Measurements from ENCODE around the gene TNFRSF9.
"Not testable (repeated sequence)": the region's sequence is repeated elsewhere in the genome, so short reads cannot be mapped to it uniquely, and the experiment has no call there.

TNFRSF9 gene

GRCh38 chr1:7971024-7971423, 30.4 kb upstream of the TNFRSF9 start:
- H3K4me3 ChIP-seq (ENCODE audit: low read depth, low read length): no peak overlapping the region
- DNase-seq (ENCODE audit: low read depth): no peak
- TF ChIP-seq POLR2A (IDR thresholded peaks at IDR 0.05; ENCODE audit: extremely low read depth, insufficient read length): no peak
- TF ChIP-seq MYC (IDR thresholded peaks at IDR 0.05; ENCODE audit: low read depth, low read length): no peak
- no peak for TF ChIP-seq CTCF (IDR thresholded peaks at IDR 0.05; ENCODE audit: low read depth, low read length)
- no peak for TF ChIP-seq MAX (IDR thresholded peaks at IDR 0.05; ENCODE audit: low read depth, low read length)

- H3K4me3 ChIP-seq (ENCODE audit: low read depth, low read length): no peak overlapping the region
- DNase-seq (ENCODE audit: low read depth): no peak
- TF ChIP-seq POLR2A (IDR thresholded peaks at IDR 0.05; ENCODE audit: extremely low read depth, insufficient read length) (no peak), CTCF (IDR thresholded peaks at IDR 0.05; ENCODE audit: low read depth, low read length) (no peak), MYC (IDR thresholded peaks at IDR 0.05; ENCODE audit: low read depth, low read length) (no peak), MAX (IDR thresholded peaks at IDR 0.05; ENCODE audit: low read depth, low read length) (no peak)
These were observed 29.6 kb upstream of the TNFRSF9 start for GRCh38 chr1:7970246-7970645.

GRCh38 chr1:7967651-7968050, 27.0 kb upstream of the TNFRSF9 start:
- TF ChIP-seq MAX (IDR thresholded peaks at IDR 0.05; ENCODE audit: low read depth, low read length): no peak
- TF ChIP-seq POLR2A (IDR thresholded peaks at IDR 0.05; ENCODE audit: extremely low read depth, insufficient read length): no peak
- TF ChIP-seq MYC (IDR thresholded peaks at IDR 0.05; ENCODE audit: low read depth, low read length): no peak
- TF ChIP-seq CTCF (IDR thresholded peaks at IDR 0.05; ENCODE audit: low read depth, low read length): no peak
- H3K4me3 ChIP-seq (ENCODE audit: low read depth, low read length): no peak overlapping the region
- DNase-seq (ENCODE audit: low read depth): no peak

GRCh38 chr1:7967196-7967595, 26.6 kb upstream of the TNFRSF9 start:
- no peak overlapping the region for H3K4me3 ChIP-seq (ENCODE audit: low read depth, low read length)
- DNase-seq (ENCODE audit: low read depth): no peak
- TF ChIP-seq MYC (IDR thresholded peaks at IDR 0.05; ENCODE audit: low read depth, low read length): no peak

GRCh38 chr1:7964476-7964875, 23.8 kb upstream of the TNFRSF9 start:
- TF ChIP-seq POLR2A (IDR thresholded peaks at IDR 0.05; ENCODE audit: extremely low read depth, insufficient read length): no peak
- no peak for TF ChIP-seq MAX (IDR thresholded peaks at IDR 0.05; ENCODE audit: low read depth, low read length)
- TF ChIP-seq MYC (IDR thresholded peaks at IDR 0.05; ENCODE audit: low read depth, low read length): no peak
- no peak for TF ChIP-seq CTCF (IDR thresholded peaks at IDR 0.05; ENCODE audit: low read depth, low read length)
- H3K4me3 ChIP-seq (ENCODE audit: low read depth, low read length): no peak overlapping the region
- DNase-seq (ENCODE audit: low read depth): no peak

GRCh38 chr1:7963841-7964240, 23.2 kb upstream of the TNFRSF9 start:
- DNase-seq (ENCODE audit: low read depth): not testable (repeated sequence)

GRCh38 chr1:7963378-7963730, 22.7 kb upstream of the TNFRSF9 start:
- DNase-seq (ENCODE audit: low read depth); H3K4me3 ChIP-seq (ENCODE audit: low read depth, low read length): not testable (repeated sequence)

More at GRCh38 chr1:7963841-7964240, 23.2 kb upstream of the TNFRSF9 start:
- H3K4me3 ChIP-seq (ENCODE audit: low read depth, low read length): not testable (repeated sequence)

Data from NB4 (cell line).